HG02798 (cell line): ENCODE results near the gene LIM2.

Experiments used
- ATAC-seq: cut with Tn5 transposase; IDR thresholded peaks from one replicate; pipeline ENCODE4 v1.9.1; 2021; ENCODE audit warnings: mild to moderate bottlenecking; ENCODE audit not compliant: unreplicated experiment, poor library complexity

Gene LIM2

GRCh38 chr19:51366389-51367254, 21.2 kb downstream of the LIM2 start:
- ATAC-seq: peak; percentile 63

GRCh38 chr19:51365965-51366388, 21.8 kb downstream of the LIM2 start, which contains the start of gene ETFB:
Gene ETFB, minus strand, starts transcription at chr19:51366388. Its CDS starts 62 bp downstream, at chr19:51366326.
- no peak for ATAC-seq

- no peak for ATAC-seq
Measured at GRCh38 chr19:51365211-51365964, 22.4 kb downstream of the LIM2 start.

GRCh38 chr19:51364200-51365106, 23.3 kb downstream of the LIM2 start:
- ATAC-seq: no peak

GRCh38 chr19:51361239-51361638, 26.5 kb downstream of the LIM2 start:
- ATAC-seq: no peak

- ATAC-seq: no peak
Measured at GRCh38 chr19:51359294-51359693, 28.5 kb downstream of the LIM2 start.

- no peak for ATAC-seq
Measured at GRCh38 chr19:51357952-51358351, 29.8 kb downstream of the LIM2 start.

GRCh38 chr19:51356159-51356801, 31.5 kb downstream of the LIM2 start:
- no peak for ATAC-seq

- no peak for ATAC-seq
Measured at GRCh38 chr19:51354742-51355148, 33.0 kb downstream of the LIM2 start.

GRCh38 chr19:51354103-51354741, 33.6 kb downstream of the LIM2 start:
- no peak for ATAC-seq

- no peak for ATAC-seq
Measured at GRCh38 chr19:51352783-51353360, 34.9 kb downstream of the LIM2 start.

- ATAC-seq: no peak
Measured at GRCh38 chr19:51351266-51351990, 36.3 kb downstream of the LIM2 start.

- no peak for ATAC-seq
Measured at GRCh38 chr19:51347209-51347928, 40.4 kb downstream of the LIM2 start.

- ATAC-seq: no peak
Measured at GRCh38 chr19:51346742-51347141, 41.0 kb downstream of the LIM2 start.

GRCh38 chr19:51345076-51345620, 42.6 kb downstream of the LIM2 start:
- ATAC-seq: no peak

GRCh38 chr19:51342631-51343569, 44.9 kb downstream of the LIM2 start:
- no peak for ATAC-seq
